Ramos (cell line): ENCODE results near the gene AKAP7.

Source experiments
- in situ Hi-C: fragments of 300-500 bp; cut with MboI; formaldehyde crosslinking; loops from one replicate; pipeline ENCODE4 v1.14.3; 2022; ENCODE audit warnings: low sequenced_read_pairs; ENCODE audit not compliant: unreplicated experiment

The AKAP7 gene

GRCh38 chr6:131130554-131130940, 4.7 kb upstream of the AKAP7 start:
- in situ Hi-C loops: no loop called here

GRCh38 chr6:131132360-131132759, 2.9 kb upstream of the AKAP7 start:
- in situ Hi-C loops: no loop called here

- in situ Hi-C loops: no loop called here
Observed at GRCh38 chr6:131134220-131134979, 867 bp upstream of the AKAP7 start.

GRCh38 chr6:131134980-131135243, 355 bp upstream of the AKAP7 start:
- in situ Hi-C loops: no loop called here

GRCh38 chr6:131136021-131136786, 937 bp downstream of the AKAP7 start:
- in situ Hi-C loops: no loop called here

- in situ Hi-C loops: no loop called here
Observed at GRCh38 chr6:131139599-131139998, 4.3 kb downstream of the AKAP7 start.

GRCh38 chr6:131143319-131143718, 8.1 kb downstream of the AKAP7 start:
- in situ Hi-C loops: no loop called here

GRCh38 chr6:131146865-131147264, 11.6 kb downstream of the AKAP7 start:
- in situ Hi-C loops: no loop called here

- in situ Hi-C loops: no loop called here
Observed at GRCh38 chr6:131156411-131156810, 21.1 kb downstream of the AKAP7 start.

- in situ Hi-C loops: no loop called here
Observed at GRCh38 chr6:131159578-131159977, 24.3 kb downstream of the AKAP7 start.

- in situ Hi-C loops: no loop called here
Observed at GRCh38 chr6:131160254-131160758, 25.0 kb downstream of the AKAP7 start.

- in situ Hi-C loops: no loop called here
Observed at GRCh38 chr6:131161987-131162386, 26.7 kb downstream of the AKAP7 start.

- in situ Hi-C loops: no loop called here
Observed at GRCh38 chr6:131163886-131164285, 28.6 kb downstream of the AKAP7 start.

GRCh38 chr6:131164506-131164905, 29.2 kb downstream of the AKAP7 start:
- in situ Hi-C loops: no loop called here

- in situ Hi-C loops: no loop called here
Observed at GRCh38 chr6:131167773-131168172, 32.5 kb downstream of the AKAP7 start.

GRCh38 chr6:131169613-131170012, 34.3 kb downstream of the AKAP7 start:
- in situ Hi-C loops: no loop called here

- in situ Hi-C loops: no loop called here
Observed at GRCh38 chr6:131172222-131172621, 37.0 kb downstream of the AKAP7 start.

- in situ Hi-C loops: no loop called here
Observed at GRCh38 chr6:131173680-131174079, 38.4 kb downstream of the AKAP7 start.

- in situ Hi-C loops: no loop called here
Observed at GRCh38 chr6:131175564-131175963, 40.3 kb downstream of the AKAP7 start.

- in situ Hi-C loops: no loop called here
Observed at GRCh38 chr6:131177996-131178395, 42.7 kb downstream of the AKAP7 start.

- in situ Hi-C loops: loop anchor here (10.0 kb wide), 1 partner anchor 352 kb away; no protein-coding TSS in a partner anchor
Observed at GRCh38 chr6:131182991-131183425, 47.7 kb downstream of the AKAP7 start.
